ENCODE measurements around the gene CHRD.
"Not testable (repeated sequence)": the region's sequence is repeated elsewhere in the genome, so short reads cannot be mapped to it uniquely, and the experiment has no call there.

CHRD gene

DNA sequence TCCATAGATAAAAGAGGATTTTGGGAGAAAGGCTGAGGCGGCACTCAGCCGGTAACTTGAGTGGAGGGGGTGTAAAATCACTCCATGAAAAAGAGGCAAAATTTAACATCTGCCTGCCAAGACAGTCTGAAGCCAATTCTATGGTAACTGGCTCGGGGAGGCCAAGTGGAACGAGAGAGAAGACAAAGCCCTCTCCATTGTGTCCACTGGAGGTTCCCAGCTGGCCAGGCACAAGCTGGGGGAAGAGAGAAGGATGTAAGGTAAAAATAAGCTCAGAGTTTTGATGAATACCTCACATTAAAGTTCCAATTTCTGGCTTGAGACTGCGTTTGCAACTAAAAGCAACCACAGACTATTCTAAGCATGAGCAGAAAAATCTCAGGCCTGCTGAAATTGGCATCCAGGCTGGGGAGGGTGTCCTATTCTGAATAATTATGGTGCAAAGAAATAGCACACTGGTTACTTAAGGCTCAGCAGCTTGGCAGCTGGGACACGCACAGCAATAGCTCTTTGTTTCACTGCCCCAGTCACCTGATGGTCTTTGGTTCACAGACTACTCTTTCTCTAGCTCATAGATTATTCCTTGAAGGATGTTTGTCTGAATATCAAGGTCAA is 48.8 kb downstream of the CHRD start:
- DNase-seq: no peak

DNA sequence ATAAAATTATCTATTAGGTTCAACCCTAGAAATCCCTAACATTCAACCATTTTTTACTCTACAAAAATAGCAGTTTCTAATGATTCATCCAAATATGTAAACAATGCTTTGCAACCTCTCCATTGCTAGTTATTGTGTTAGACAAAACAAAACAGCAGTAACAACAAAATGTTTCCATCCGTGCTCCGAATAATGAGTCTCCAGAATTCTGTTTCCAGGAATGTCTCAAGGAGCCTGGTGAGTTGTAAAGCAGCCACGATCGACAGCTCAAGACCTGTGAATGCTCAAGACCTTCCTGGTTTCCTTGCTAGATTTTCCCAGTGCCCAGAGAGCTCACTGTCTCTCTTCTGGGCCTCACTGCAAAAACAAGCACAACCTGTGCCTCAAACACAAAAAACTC is 49.9 kb downstream of the CHRD start:
- no peak for DNase-seq

DNA sequence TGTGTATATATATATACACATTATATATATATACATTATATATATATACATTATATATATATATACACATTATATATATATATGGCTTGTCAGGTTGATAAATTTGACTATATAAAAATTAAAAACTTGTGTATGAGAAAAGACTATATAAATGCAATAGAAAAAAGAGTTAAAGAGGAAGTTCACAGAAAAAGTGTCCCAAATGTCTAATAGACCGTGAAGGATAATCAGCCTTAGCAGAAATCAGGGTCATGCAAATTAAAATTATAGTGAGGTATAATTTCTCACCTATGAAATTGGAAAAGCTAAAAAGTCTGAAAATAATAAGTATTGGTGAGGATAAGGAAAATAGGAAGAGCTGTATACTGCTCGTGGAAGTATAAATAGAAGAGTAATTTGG is 51.1 kb downstream of the CHRD start:
- DNase-seq: no peak

DNA sequence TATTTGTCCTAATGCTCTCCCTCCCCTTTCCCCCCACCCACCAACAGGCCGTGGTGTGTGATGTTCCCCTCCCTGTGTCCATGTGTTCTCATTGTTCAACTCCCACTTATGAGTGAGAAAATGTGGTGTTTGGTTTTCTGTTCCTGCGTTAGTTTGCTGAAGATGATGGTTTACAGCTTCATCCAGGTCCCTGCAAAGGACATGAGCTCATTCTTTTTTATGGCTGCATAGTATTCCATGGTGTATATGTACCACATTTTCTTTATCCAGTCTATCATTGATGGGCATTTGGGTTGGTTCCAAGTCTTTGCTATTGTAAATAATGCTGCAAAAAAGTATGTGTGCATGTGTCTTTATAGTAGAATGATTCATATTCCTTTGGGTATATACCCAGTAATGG is 53.3 kb downstream of the CHRD start:
- DNase-seq: not testable (repeated sequence)

DNA sequence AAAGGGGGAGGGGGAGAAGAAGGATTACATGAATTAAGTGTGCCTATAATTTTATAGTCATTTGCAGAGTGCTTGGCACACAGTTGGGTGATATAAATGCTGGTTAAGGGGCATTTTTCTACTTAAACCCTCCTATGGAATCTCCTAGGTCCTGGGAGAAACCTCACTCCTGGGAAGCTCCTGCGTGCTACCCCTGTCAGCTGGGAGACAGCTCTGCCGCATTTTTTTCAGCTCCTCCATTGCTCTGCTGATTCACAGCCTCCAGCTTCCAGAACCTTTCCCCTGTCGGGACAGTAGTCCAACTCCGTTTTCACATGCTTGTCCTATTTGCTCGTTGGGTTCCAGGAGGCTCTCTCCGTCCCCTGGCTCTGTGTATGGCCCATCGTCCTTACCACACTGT is 59.2 kb downstream of the CHRD start:
- no peak for DNase-seq
